ENCODE data around the gene GRHL3.
"Not testable (repeated sequence)": the region's sequence is repeated elsewhere in the genome, so short reads cannot be mapped to it uniquely, and the experiment has no call there.

Gene GRHL3

GRCh38 chr1:24319312-24319863 lies at the start of gene GRHL3:
GRHL3 (plus strand) TSS chr1:24319357; CDS start chr1:24319552, 195 bp downstream.
- ATAC-seq: no peak
- Mint-ChIP-seq H3K4me1 (peaks cover 50% of the 10 kb centered on the region), H3K9me3 (no peaks in the 10 kb centered on the region), H3K27me3 (peaks cover 93% of the 10 kb centered on the region), H3K27ac (peak within 1 kb of the TSS in 1 of 2 donors; percentile 21), H3K4me3 (peak within 1 kb of the TSS; percentile 56 to 71)
- DNase-seq: peak in 1 of 2 donors; percentile 8

- H3K27me3 Mint-ChIP-seq: peaks cover 66% of the 10 kb centered on the region
Measured at GRCh38 chr1:24274203-24275103, 44.7 kb upstream of the GRHL3 start.

GRCh38 chr1:24275104-24275410 lies 44.1 kb upstream of the GRHL3 start:
- Mint-ChIP-seq H3K4me1 (peaks cover 13% of the 10 kb centered on the region), H3K27me3 (peaks cover 63% of the 10 kb centered on the region), H3K9me3 (peaks cover 12 to 34% of the 10 kb centered on the region in 2 donors), H3K4me3 (no peak overlapping the region), H3K27ac (no peak overlapping the region)
- DNase-seq (no peak), ATAC-seq (no peak)

More at GRCh38 chr1:24274203-24275103, 44.7 kb upstream of the GRHL3 start:
- not testable (repeated sequence) for ATAC-seq, H3K4me3 Mint-ChIP-seq, H3K27ac Mint-ChIP-seq, DNase-seq
- peaks cover 12 to 36% of the 10 kb centered on the region in 2 donors for H3K9me3 Mint-ChIP-seq
- peaks cover 13% of the 10 kb centered on the region for H3K4me1 Mint-ChIP-seq

- ATAC-seq: no peak
- Mint-ChIP-seq H3K4me1 (peaks cover 13% of the 10 kb centered on the region), H3K4me3 (no peak overlapping the region), H3K27me3 (peaks cover 63% of the 10 kb centered on the region), H3K9me3 (peaks cover 9 to 31% of the 10 kb centered on the region in 2 donors), H3K27ac (no peak overlapping the region)
- no peak for DNase-seq
Measured at GRCh38 chr1:24275510-24275909, 43.6 kb upstream of the GRHL3 start.

GRCh38 chr1:24276791-24277190 lies 42.4 kb upstream of the GRHL3 start:
- Mint-ChIP-seq H3K27ac (no peak overlapping the region), H3K4me1 (peaks cover 13% of the 10 kb centered on the region), H3K9me3 (peaks cover under 1 to 22% of the 10 kb centered on the region in 2 donors), H3K27me3 (peaks cover 56% of the 10 kb centered on the region), H3K4me3 (no peak overlapping the region)
- ATAC-seq: no peak
- no peak for DNase-seq

- peak; percentile 100 for ATAC-seq
- peak; percentile 19 to 31 for DNase-seq
Measured at GRCh38 chr1:24277420-24278169, 41.6 kb upstream of the GRHL3 start.

GRCh38 chr1:24278726-24279125 lies 40.4 kb upstream of the GRHL3 start:
- ATAC-seq (no peak), DNase-seq (no peak)
- H3K27me3 Mint-ChIP-seq: peaks cover 36% of the 10 kb centered on the region
- H3K4me3 Mint-ChIP-seq: no peak overlapping the region
- H3K4me1 Mint-ChIP-seq: peaks cover 13% of the 10 kb centered on the region
- no peak overlapping the region for H3K27ac Mint-ChIP-seq
- H3K9me3 Mint-ChIP-seq: peaks cover 0 to 5% of the 10 kb centered on the region in 2 donors

More at GRCh38 chr1:24277420-24278169, 41.6 kb upstream of the GRHL3 start:
- H3K27me3 Mint-ChIP-seq: peaks cover 47% of the 10 kb centered on the region
- peaks cover 13% of the 10 kb centered on the region for H3K4me1 Mint-ChIP-seq
- peaks cover 0 to 14% of the 10 kb centered on the region in 2 donors for H3K9me3 Mint-ChIP-seq
- peak overlapping the region; percentile 21 to 22 for H3K4me3 Mint-ChIP-seq
- H3K27ac Mint-ChIP-seq: peak overlapping the region in 1 of 2 donors; percentile 34

GRCh38 chr1:24279590-24280232 lies 39.4 kb upstream of the GRHL3 start:
- H3K4me3 Mint-ChIP-seq: no peak overlapping the region
- DNase-seq (no peak), ATAC-seq (no peak)
- peaks cover 13% of the 10 kb centered on the region for H3K4me1 Mint-ChIP-seq
- H3K27me3 Mint-ChIP-seq: peaks cover 28% of the 10 kb centered on the region
- H3K27ac Mint-ChIP-seq: no peak overlapping the region
- no peaks in the 10 kb centered on the region for H3K9me3 Mint-ChIP-seq

GRCh38 chr1:24281591-24281990 lies 37.6 kb upstream of the GRHL3 start:
- Mint-ChIP-seq H3K4me3 (no peak overlapping the region), H3K4me1 (peaks cover 13% of the 10 kb centered on the region), H3K27ac (no peak overlapping the region), H3K27me3 (peaks cover 14% of the 10 kb centered on the region), H3K9me3 (no peaks in the 10 kb centered on the region)
- ATAC-seq (no peak), DNase-seq (no peak)

- ATAC-seq (no peak), DNase-seq (no peak)
- Mint-ChIP-seq H3K4me3 (no peak overlapping the region), H3K4me1 (peaks cover 7% of the 10 kb centered on the region), H3K27me3 (peaks cover 14% of the 10 kb centered on the region), H3K9me3 (no peaks in the 10 kb centered on the region), H3K27ac (no peak overlapping the region)
Measured at GRCh38 chr1:24282491-24282890, 36.7 kb upstream of the GRHL3 start.

GRCh38 chr1:24283326-24284155 lies 35.6 kb upstream of the GRHL3 start:
- Mint-ChIP-seq H3K9me3 (no peaks in the 10 kb centered on the region), H3K4me1 (no peaks in the 10 kb centered on the region), H3K27me3 (peaks cover 14% of the 10 kb centered on the region), H3K27ac (peak overlapping the region in 1 of 2 donors; percentile 76), H3K4me3 (no peak overlapping the region)
- DNase-seq (no peak), ATAC-seq (no peak)

GRCh38 chr1:24284156-24284471 lies 35.0 kb upstream of the GRHL3 start:
- H3K4me1 Mint-ChIP-seq: no peaks in the 10 kb centered on the region
- H3K4me3 Mint-ChIP-seq: no peak overlapping the region
- H3K9me3 Mint-ChIP-seq: no peaks in the 10 kb centered on the region
- peaks cover 8% of the 10 kb centered on the region for H3K27me3 Mint-ChIP-seq
- ATAC-seq: no peak
- H3K27ac Mint-ChIP-seq: peak overlapping the region in 1 of 2 donors; percentile 76
- DNase-seq: no peak

- Mint-ChIP-seq H3K4me3 (no peak overlapping the region), H3K27ac (no peak overlapping the region), H3K4me1 (no peaks in the 10 kb centered on the region), H3K9me3 (no peaks in the 10 kb centered on the region), H3K27me3 (peaks cover 7% of the 10 kb centered on the region)
- DNase-seq (no peak), ATAC-seq (no peak)
Measured at GRCh38 chr1:24285231-24285630, 33.9 kb upstream of the GRHL3 start.

- no peaks in the 10 kb centered on the region for H3K4me1 Mint-ChIP-seq
- H3K27ac Mint-ChIP-seq: no peak overlapping the region
- H3K4me3 Mint-ChIP-seq: no peak overlapping the region
- no peaks in the 10 kb centered on the region for H3K9me3 Mint-ChIP-seq
- DNase-seq (no peak), ATAC-seq (no peak)
- H3K27me3 Mint-ChIP-seq: peaks cover 6% of the 10 kb centered on the region
Measured at GRCh38 chr1:24286246-24287010, 32.7 kb upstream of the GRHL3 start.

Measured in stimulated activated naive CD8-positive, alpha-beta T cell treated with anti-CD3 and anti-CD28 coated beads, Interleukin-15, amount 100 ng/mL, for 72 hours (primary cell).